ENCODE data around the gene FGF14. TPM values are rescaled to one million over a fixed set of nuclear protein-coding genes. Genes with fewer than 3 reads are reported as not detected.

FGF14 gene
- total RNA-seq, 1 donor from 2014 or later = 1.7 TPM

GRCh38 chr13:101911752-101912151, 490.1 kb downstream of the FGF14 start:
- no peak overlapping the region for H3K4me3 Mint-ChIP-seq
- no peak for TF ChIP-seq CTCF (conservative IDR thresholded peaks at IDR 0.05)
- peaks cover 72% of the 10 kb centered on the region for H3K27me3 Mint-ChIP-seq (ENCODE audit: low read depth)
- no peaks in the 10 kb centered on the region for H3K9me3 Mint-ChIP-seq
- DNase-seq (ENCODE audit: low read depth, low spot score) = no peak
- H3K27ac Mint-ChIP-seq (ENCODE audit: unreplicated experiment) = no peak overlapping the region
- no peaks in the 10 kb centered on the region for H3K4me1 Mint-ChIP-seq
- H3K36me3 Mint-ChIP-seq (ENCODE audit: low read depth) = no peaks in the 10 kb centered on the region

DNA sequence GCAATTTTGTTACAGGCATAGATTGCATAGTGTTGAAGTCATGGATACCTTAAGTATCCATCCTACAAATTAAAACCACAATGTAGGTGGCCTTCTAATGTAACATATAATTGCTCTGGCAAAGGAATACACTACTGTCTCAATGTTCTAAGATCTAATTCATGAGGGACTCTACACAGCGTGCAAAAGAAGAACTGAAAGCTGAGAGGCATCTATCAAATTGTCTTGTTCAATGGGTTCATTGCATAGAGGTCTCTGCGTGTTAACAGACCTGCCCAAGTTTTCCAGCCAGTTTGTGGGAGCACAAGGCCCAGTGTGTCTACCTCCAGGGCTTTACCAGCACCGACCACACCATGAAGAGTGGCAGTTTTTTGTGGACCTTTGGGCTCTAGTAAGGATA, 498.0 kb downstream of the FGF14 start:
- no peak overlapping the region for H3K27ac Mint-ChIP-seq (ENCODE audit: unreplicated experiment)
- DNase-seq (ENCODE audit: low read depth, low spot score) = no peak
- no peaks in the 10 kb centered on the region for H3K4me1 Mint-ChIP-seq
- no peak overlapping the region for H3K4me3 Mint-ChIP-seq
- TF ChIP-seq CTCF (conservative IDR thresholded peaks at IDR 0.05) = no peak
- H3K9me3 Mint-ChIP-seq = no peaks in the 10 kb centered on the region
- H3K36me3 Mint-ChIP-seq (ENCODE audit: low read depth) = no peaks in the 10 kb centered on the region
- peaks cover 80% of the 10 kb centered on the region for H3K27me3 Mint-ChIP-seq (ENCODE audit: low read depth)

DNA sequence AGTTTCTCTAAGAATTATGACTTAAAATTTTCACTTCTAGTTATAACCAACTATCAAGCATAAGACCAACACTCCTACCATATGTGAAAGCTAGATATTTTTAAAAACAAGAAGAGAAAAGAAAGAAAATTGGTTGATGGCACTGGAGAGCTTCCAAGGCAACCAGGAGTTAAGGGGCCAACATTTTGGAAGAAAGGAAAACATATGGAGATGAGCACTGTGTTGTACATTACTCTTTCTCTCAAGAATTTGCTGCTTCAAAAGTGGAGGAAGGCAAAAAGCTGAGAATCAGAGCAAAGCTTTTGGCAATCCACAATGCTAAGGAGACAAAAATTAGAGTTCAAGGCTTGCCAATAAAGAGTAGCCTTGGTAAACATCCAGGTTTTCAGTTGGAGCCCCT, 503.2 kb downstream of the FGF14 start:
- Mint-ChIP-seq H3K9me3 (no peaks in the 10 kb centered on the region), H3K27ac (ENCODE audit: unreplicated experiment) (no peak overlapping the region), H3K36me3 (ENCODE audit: low read depth) (no peaks in the 10 kb centered on the region), H3K4me1 (no peaks in the 10 kb centered on the region), H3K27me3 (ENCODE audit: low read depth) (peaks cover 76% of the 10 kb centered on the region), H3K4me3 (no peak overlapping the region)
- no peak for DNase-seq (ENCODE audit: low read depth, low spot score)
- TF ChIP-seq CTCF (conservative IDR thresholded peaks at IDR 0.05) = no peak

DNA sequence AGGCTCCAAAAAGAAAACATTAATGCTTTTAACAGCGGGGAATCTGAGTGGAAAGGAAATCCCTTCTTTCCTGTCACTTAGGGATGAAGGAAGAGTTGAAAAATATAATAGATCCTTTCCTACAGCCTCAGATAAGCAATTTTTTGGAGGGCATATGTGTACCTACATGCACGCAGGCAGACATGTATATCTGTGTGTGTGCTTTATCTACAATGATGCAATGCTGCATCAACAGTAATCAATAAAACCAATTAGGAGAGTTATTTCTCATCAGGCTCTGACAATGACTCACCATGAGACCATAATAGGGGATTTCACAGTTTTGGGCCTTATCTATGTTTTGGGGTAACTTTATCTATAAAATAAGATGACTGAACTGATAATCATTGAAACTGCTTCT, 505.3 kb downstream of the FGF14 start:
- peaks cover 69% of the 10 kb centered on the region for H3K27me3 Mint-ChIP-seq (ENCODE audit: low read depth)

GRCh38 chr13:101893021-101893420, 508.8 kb downstream of the FGF14 start:
- H3K27me3 Mint-ChIP-seq (ENCODE audit: low read depth) = peaks cover 57% of the 10 kb centered on the region
- H3K4me3 Mint-ChIP-seq = no peak overlapping the region
- no peak for DNase-seq (ENCODE audit: low read depth, low spot score)
- no peaks in the 10 kb centered on the region for H3K9me3 Mint-ChIP-seq
- TF ChIP-seq CTCF (conservative IDR thresholded peaks at IDR 0.05) = no peak
- H3K27ac Mint-ChIP-seq (ENCODE audit: unreplicated experiment) = no peak overlapping the region
- H3K36me3 Mint-ChIP-seq (ENCODE audit: low read depth) = no peaks in the 10 kb centered on the region
- no peaks in the 10 kb centered on the region for H3K4me1 Mint-ChIP-seq

More for the DNA sequence above, 505.3 kb downstream of the FGF14 start:
- Mint-ChIP-seq H3K27ac (ENCODE audit: unreplicated experiment) (no peak overlapping the region), H3K4me1 (no peaks in the 10 kb centered on the region), H3K36me3 (ENCODE audit: low read depth) (no peaks in the 10 kb centered on the region), H3K4me3 (no peak overlapping the region), H3K9me3 (no peaks in the 10 kb centered on the region)
- no peak for TF ChIP-seq CTCF (conservative IDR thresholded peaks at IDR 0.05)
- no peak for DNase-seq (ENCODE audit: low read depth, low spot score)

DNA sequence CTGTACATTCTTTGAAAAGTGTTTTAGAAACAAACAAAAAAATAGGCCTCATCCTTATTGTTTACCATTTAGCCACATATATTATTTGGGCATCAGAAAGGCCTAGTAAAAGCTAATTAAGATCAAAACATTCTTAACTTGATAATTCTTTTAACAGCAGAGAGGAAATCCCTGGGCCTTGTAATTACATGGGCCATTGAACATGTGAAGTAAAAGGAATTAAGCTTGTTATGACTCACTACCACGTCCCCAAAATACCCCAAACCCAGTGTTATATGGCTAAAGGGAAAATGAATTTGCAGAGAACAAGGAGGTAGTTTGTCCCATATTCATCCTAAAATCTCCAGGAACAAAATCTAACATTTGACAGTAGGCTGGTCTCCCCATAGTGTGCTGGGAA, 509.6 kb downstream of the FGF14 start:
- TF ChIP-seq CTCF (conservative IDR thresholded peaks at IDR 0.05) = no peak
- Mint-ChIP-seq H3K4me3 (no peak overlapping the region), H3K4me1 (no peaks in the 10 kb centered on the region), H3K27me3 (ENCODE audit: low read depth) (peaks cover 59% of the 10 kb centered on the region), H3K36me3 (ENCODE audit: low read depth) (no peaks in the 10 kb centered on the region), H3K27ac (ENCODE audit: unreplicated experiment) (no peak overlapping the region), H3K9me3 (no peaks in the 10 kb centered on the region)
- no peak for DNase-seq (ENCODE audit: low read depth, low spot score)

Measured in neural crest cell (in vitro differentiated cells).